ENCODE measurements around the gene AP1S2.
A peak's percentile ranks its signal among the peaks of the same experiment; 100 is the strongest.

Gene AP1S2

DNA sequence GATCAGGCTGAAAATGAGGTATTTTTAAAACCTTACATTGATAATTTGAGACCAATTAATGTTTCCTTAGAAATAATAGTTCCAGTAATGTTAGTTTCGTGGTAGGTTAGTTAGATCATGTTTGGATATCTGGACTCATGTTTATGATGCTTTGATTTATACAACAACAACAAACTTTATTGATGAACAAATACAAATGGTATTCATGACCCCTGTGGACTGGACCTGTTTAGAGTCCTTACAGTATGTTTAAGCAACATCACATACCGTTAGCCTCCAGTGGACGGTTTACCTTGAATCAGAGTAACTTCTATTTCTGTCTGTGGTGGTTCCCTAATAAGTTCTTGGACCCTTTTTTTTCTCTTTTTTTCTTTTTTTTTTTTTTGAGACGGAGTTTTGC, 46.4 kb downstream of the AP1S2 start:
- H3K27me3 Mint-ChIP-seq = no peaks in the 10 kb centered on the region
- peaks cover 2% of the 10 kb centered on the region for H3K4me1 Mint-ChIP-seq (ENCODE audit: low read depth)
- no peak for DNase-seq
- H3K9me3 Mint-ChIP-seq = no peaks in the 10 kb centered on the region
- H3K36me3 Mint-ChIP-seq (ENCODE audit: low read depth) = peaks cover 91% of the 10 kb centered on the region
- no peak overlapping the region for H3K4me3 Mint-ChIP-seq
- no peak overlapping the region for H3K27ac Mint-ChIP-seq

DNA sequence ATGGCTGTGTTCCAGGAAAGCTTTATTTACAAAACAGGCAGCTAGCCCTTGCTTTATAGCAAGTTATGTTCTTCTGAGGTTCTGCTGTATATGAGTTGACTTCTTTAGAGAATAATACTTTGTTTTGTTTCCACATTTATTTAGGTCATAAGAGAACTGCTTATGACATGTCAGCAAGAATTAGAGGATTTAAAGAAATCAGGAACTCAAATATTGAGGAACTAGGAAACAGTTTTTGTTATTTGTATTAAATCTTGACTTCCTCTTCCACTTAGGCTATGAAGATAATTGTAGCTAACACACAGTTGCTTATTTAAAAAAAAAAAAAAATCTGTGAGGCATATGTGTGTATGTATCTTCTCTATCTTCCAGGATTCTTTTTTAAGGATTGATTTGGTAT, 50.0 kb downstream of the AP1S2 start:
- Mint-ChIP-seq H3K27me3 (no peaks in the 10 kb centered on the region), H3K9me3 (no peaks in the 10 kb centered on the region), H3K4me1 (ENCODE audit: low read depth) (peaks cover 4% of the 10 kb centered on the region), H3K27ac (no peak overlapping the region), H3K36me3 (ENCODE audit: low read depth) (peaks cover 82% of the 10 kb centered on the region), H3K4me3 (no peak overlapping the region)
- DNase-seq = no peak

DNA sequence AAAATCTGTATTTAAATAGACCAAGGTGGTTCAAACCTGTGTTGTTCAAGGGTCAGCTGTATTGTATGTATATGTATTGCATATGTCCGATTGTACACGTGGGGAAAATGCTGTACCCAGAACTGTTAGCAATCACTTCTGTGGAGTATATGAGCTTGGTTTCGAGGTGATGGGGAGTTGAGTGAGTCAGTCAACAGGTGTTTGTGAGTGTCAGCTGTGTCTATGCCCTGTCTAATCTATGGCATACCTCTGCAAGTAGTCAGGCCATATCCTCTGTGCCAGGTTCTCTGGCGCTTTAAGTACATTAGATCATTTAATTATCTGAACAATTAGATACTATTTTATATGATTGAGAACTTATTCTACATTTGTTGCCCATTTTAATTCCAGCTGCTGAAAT, 56.9 kb downstream of the AP1S2 start:
- DNase-seq = no peak
- peaks cover 77% of the 10 kb centered on the region for H3K36me3 Mint-ChIP-seq (ENCODE audit: low read depth)
- no peaks in the 10 kb centered on the region for H3K27me3 Mint-ChIP-seq
- no peaks in the 10 kb centered on the region for H3K9me3 Mint-ChIP-seq
- H3K27ac Mint-ChIP-seq = no peak overlapping the region
- peaks cover 50% of the 10 kb centered on the region for H3K4me1 Mint-ChIP-seq (ENCODE audit: low read depth)
- H3K4me3 Mint-ChIP-seq = no peak overlapping the region

- H3K4me1 Mint-ChIP-seq (ENCODE audit: low read depth) = peaks cover 31% of the 10 kb centered on the region
- no peaks in the 10 kb centered on the region for H3K27me3 Mint-ChIP-seq
- DNase-seq = no peak
- no peaks in the 10 kb centered on the region for H3K9me3 Mint-ChIP-seq
- no peak overlapping the region for H3K4me3 Mint-ChIP-seq
- no peak overlapping the region for H3K27ac Mint-ChIP-seq
- H3K36me3 Mint-ChIP-seq (ENCODE audit: low read depth) = peaks cover 33% of the 10 kb centered on the region
Measured at GRCh38 chrX:15790769-15791290, 63.8 kb downstream of the AP1S2 start.

DNA sequence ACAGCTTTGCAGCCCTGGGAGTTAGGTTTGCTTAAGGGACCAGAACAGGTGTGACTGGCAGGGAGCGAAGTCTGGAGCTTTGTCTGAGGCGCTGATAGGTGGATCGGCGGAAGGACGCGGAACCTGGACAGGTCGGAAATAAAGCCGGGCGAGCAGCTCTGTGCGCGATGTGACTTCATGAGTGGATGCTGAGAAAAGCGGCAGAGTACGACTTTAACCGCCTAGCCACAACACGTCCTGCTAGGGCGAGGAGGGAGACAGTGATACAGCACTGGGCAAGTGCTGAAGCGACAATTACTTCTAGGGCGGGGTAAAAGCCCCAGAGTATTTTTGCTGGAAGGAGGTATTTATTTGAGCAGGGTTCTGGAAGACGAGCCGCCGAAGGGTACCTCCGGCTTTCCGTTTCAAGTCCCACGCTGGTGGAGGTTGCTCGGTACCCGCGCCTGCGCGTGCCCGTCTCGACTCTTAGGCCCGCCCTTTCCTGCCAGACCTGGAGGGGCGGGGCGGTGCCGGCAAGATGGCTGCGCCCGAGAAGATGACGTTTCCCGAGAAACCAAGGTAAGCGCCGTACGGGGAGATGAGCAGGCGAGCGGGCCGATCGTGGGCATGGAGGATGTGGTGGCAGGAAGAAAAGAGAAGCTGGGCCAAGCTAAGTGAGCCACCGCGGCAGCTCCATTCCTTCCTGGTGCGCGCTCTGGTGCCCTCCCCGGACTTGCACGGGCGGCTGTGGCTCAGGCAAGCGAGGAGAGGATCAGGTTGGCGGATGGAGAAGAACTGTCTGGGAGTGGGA, 64.4 kb downstream of the AP1S2 start, which contains the start of gene ZRSR2:
Gene ZRSR2, plus strand, starts transcription at position 506 of the 790 bp plus-strand sequence. Its CDS starts 12 bp downstream, at position 518.
- H3K27ac Mint-ChIP-seq = no peak within 1 kb of the TSS
- no peaks in the 10 kb centered on the region for H3K9me3 Mint-ChIP-seq
- H3K27me3 Mint-ChIP-seq = no peaks in the 10 kb centered on the region
- H3K36me3 Mint-ChIP-seq (ENCODE audit: low read depth) = peaks cover 26% of the 10 kb centered on the region
- H3K4me1 Mint-ChIP-seq (ENCODE audit: low read depth) = peaks cover 27% of the 10 kb centered on the region
- DNase-seq = peak; percentile 95
- no peak within 1 kb of the TSS for H3K4me3 Mint-ChIP-seq

GRCh38 chrX:15786915-15787314, 67.7 kb downstream of the AP1S2 start:
- H3K27ac Mint-ChIP-seq = no peak overlapping the region
- no peak for DNase-seq
- H3K4me3 Mint-ChIP-seq = no peak overlapping the region
- H3K27me3 Mint-ChIP-seq = no peaks in the 10 kb centered on the region
- H3K36me3 Mint-ChIP-seq (ENCODE audit: low read depth) = peaks cover 16% of the 10 kb centered on the region
- no peaks in the 10 kb centered on the region for H3K9me3 Mint-ChIP-seq
- H3K4me1 Mint-ChIP-seq (ENCODE audit: low read depth) = peaks cover 5% of the 10 kb centered on the region

DNA sequence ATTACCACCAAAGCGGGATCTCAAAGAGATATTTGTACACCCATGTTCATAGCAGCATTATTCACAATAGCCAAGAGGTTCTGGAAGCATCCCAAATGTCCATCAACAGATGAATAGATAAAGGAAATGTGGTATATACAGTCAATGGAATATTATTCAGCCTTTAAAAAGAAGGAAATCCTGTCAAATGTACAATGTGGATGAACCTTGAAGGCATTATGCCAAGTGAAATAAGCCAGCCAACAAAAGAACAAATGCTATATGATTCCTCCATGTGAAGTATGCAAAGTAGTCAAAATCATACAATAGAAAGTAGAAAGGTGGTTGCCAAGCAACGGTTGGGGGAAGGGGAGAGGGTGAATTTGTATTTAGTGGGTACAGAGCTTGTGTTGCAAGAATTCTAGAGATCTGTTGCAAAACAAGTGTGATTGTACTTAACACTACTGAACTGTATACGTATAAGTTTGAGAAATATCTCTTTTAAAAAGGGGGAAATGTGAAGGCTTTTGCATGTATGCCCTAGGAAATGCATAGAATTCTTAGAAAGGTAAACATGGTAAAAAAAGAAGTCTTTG, 69.3 kb downstream of the AP1S2 start:
- Mint-ChIP-seq H3K36me3 (ENCODE audit: low read depth) (peaks cover 22% of the 10 kb centered on the region), H3K4me1 (ENCODE audit: low read depth) (peaks cover 15% of the 10 kb centered on the region), H3K27me3 (no peaks in the 10 kb centered on the region), H3K9me3 (no peaks in the 10 kb centered on the region), H3K4me3 (no peak overlapping the region), H3K27ac (no peak overlapping the region)
- DNase-seq = no peak

DNA sequence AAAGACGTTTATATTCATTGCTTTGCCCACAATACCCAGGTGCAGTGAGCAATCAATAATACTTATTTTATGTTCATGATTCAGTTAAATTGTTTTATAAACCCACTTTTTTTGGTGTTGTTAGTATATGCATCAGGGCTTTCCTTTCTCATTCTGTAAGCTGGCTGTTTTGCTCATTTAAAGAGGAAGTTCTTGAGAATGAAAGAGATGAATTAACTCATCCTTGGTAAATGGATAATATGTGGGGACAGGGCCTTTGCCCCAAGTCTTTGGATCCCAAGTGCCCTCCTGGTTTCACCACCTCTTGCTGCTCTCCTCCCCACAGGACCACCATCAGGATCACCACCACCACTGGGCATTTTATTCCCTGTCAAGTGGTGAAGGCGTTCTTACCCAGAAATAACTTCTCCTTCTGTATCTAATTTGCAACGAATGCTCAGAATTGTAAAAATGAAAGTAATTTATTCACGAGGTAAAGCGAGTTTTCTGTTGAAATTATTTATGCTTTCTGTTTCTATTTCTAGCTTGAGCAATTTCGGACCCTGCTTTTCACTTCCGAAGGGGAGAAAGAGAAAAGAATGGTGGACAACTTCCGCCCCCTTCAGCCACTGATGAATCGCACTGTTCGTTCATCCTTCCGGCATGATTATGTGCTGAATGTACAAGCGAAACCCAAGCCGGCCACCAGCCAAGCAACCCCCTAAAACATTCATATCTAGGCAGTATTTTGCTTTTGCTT, 72.5 kb downstream of the AP1S2 start:
- Mint-ChIP-seq H3K27ac (peak overlapping the region; percentile 97), H3K9me3 (no peaks in the 10 kb centered on the region), H3K36me3 (ENCODE audit: low read depth) (peaks cover 38% of the 10 kb centered on the region), H3K27me3 (no peaks in the 10 kb centered on the region), H3K4me1 (ENCODE audit: low read depth) (peaks cover 20% of the 10 kb centered on the region), H3K4me3 (peak overlapping the region; percentile 78)
- DNase-seq = peak; percentile 46
